Gastrocnemius medialis (tissue), 4 donors: ENCODE data around the gene RAD51B.

Experiments
- CTCF ChIP-seq, 5 experiments: fragments of 450-650 bp in 3 of 5; fragments of 200-600 bp in 2 of 5; sonication (generic) in 2 of 5; IDR thresholded peaks in 4 of 5; conservative IDR thresholded peaks in 1 of 5; 1 replicate in 4 of 5; 2 replicates in 1 of 5; pipeline ENCODE4 v1.5.1; 2016 to 2019; ENCODE audit warnings: antibody characterized with exemption in 5 of 5, mild to moderate bottlenecking in 3 of 5, moderate library complexity in 3 of 5
- POLR2A ChIP-seq, 2 donors: fragments of 450-650 bp; IDR thresholded peaks; one replicate each; pipeline ENCODE4 v1.6.1; 2017; ENCODE audit warnings: antibody characterized with exemption in 2 of 2, mild to moderate bottlenecking in 2 of 2, moderate library complexity in 2 of 2

- TF ChIP-seq CTCF (IDR thresholded peaks at IDR 0.05 in 4 of 5, conservative IDR thresholded peaks at IDR 0.05 in 1 of 5) (no peak), POLR2A (IDR thresholded peaks at IDR 0.05) (no peak)
Measured at GRCh38 chr14:68018598-68018997, 199.0 kb downstream of the RAD51B start.
